Measurements from ENCODE around the gene HOXC11.
A peak's percentile ranks its signal among the peaks of the same experiment; 100 is the strongest.

HOXC11 gene

DNA sequence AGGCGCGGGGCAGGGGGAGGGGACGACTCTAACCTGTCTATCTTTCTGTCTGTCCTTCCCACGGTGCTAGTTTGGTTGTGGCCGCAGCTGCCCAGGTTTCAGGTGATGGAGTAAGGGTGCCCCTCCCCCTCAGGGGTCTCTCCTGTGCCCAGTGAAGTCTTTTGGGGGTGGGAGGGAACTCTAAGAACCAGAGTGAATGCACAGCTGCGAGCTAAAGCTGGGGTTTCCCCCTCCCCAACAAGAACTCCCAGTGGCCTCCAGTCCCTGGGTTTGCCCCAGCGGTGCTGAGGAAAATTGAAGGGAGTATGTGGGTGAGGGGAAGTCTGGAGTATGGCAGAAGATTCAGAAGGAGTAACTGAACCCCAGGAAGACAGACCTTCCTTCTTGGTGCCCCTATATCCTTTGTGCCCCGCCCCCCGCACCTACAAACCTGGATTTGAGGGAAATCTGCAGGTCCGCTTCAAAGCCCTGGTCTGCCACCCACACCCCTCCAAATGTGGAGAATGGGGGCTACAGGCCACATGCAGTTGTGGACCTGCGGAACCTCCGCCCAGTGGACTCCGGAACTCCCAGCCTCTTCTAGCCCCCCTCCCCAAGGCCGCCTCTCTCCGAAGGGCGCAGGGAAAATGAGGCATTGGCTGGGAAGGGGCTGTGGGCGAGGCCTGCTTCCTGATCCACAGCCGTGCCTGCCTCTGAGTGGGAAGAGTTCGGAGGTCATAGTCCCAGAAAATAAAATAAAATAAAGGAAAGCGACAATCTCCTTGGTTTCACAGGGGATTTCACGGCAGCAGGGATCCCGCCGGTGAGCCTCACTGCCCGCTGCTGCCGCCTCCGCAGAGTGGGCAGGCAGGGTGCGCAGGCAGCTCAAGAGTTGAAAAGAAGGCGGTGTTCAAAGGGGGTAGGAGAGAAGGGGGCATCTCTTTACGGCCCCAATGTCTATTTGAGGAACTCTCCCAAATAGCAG, 23.6 kb downstream of the HOXC11 start:
- Mint-ChIP-seq H3K4me1 (ENCODE audit: low read depth) (peaks cover 49% of the 10 kb centered on the region), H3K4me3 (peak overlapping the region; percentile 80), H3K27me3 (peaks cover 97% of the 10 kb centered on the region), H3K36me3 (ENCODE audit: low read depth) (no peaks in the 10 kb centered on the region), H3K27ac (peak overlapping the region; percentile 53), H3K9me3 (no peaks in the 10 kb centered on the region)
- intact Hi-C loops (cut with micrococcal nuclease), result no loop called here

DNA sequence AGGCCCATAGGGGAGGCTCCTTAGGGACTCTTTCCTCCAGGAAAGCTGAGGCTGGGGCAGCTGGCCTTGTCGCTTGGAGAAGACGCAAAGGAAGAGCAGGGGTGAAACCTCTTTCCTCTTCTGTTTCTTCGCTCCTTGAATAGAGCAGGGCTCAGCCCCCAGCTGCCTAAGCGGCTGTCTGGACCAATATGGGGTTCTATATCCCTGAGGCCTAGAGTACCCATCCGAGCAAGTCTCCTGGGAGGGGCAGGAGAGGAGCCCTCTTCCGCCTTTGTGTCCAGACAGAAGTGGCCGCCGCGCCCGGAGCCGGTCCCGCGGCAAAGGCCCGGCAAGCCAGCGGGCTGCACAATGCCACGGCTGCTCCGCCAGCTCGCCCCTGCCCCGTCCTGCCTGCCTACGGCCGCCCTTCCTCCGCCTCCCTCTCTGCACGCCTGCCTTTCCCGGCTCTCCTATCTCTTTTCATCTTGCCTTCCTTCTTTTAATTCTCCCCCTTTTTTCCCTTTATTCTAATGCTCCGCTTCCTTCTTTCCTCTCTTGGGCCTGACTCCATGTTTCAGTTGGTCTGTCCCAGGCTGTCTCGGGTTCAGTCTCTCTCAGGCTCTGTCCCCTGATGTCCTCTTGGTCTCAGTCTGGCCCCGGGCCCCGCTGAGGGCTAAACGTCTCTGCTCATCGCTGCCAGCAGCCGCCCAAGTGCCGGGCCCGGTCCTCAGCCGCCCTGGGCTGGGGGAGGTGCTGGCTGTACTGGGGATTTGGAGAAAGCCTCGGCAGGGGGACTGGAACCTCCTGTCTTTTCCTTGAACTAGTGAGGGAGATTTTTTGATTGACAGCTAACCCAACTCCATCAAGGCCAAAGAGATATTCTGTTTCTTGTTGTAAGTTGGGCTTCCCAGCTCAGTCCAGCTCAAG, 24.5 kb downstream of the HOXC11 start:
- intact Hi-C loops (cut with micrococcal nuclease), result no loop called here
- Mint-ChIP-seq H3K9me3 (no peaks in the 10 kb centered on the region), H3K36me3 (ENCODE audit: low read depth) (no peaks in the 10 kb centered on the region), H3K4me1 (ENCODE audit: low read depth) (peaks cover 49% of the 10 kb centered on the region), H3K4me3 (no peak overlapping the region), H3K27me3 (peaks cover 97% of the 10 kb centered on the region), H3K27ac (no peak overlapping the region)

DNA sequence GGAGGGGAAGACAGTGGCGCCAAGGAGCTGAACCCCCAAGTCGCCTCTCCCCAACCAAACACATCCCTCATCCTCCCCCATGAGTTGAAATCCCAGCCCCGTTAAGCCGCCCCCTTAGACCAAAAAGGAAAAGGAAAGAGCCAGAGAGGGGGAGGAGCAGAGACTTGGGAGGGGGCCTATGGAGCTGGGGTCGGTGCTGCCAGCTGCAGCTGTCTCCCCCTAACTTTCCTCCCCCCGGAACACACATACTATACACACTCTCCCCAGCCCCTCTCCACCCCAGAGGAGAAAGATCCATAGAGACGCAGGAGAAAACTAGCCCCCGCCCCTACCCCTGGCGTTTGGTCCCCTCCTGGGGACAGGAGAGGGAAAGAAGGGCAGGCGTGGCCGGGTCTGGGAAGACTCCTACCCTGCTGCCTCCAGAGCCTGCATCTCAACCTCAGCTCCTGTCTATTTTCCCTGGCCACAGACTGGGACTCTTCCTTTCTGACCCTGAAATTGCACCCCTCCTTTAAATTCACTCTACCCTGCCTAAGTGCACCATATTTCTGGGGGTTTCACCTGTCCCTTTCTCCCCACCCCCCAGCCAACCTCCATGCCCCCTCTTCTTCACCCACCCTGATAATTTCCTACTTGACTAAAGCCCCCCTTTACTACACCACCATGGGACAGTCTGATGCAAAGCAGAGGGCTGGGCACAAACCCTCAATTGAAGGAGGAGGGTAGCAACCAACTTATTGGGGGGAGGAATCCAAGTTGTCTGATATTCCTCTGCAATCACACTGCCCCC, 25.4 kb downstream of the HOXC11 start:
- H3K4me1 Mint-ChIP-seq (ENCODE audit: low read depth), result peaks cover 49% of the 10 kb centered on the region
- intact Hi-C loops (cut with micrococcal nuclease), result no loop called here
- no peak overlapping the region for H3K27ac Mint-ChIP-seq

DNA sequence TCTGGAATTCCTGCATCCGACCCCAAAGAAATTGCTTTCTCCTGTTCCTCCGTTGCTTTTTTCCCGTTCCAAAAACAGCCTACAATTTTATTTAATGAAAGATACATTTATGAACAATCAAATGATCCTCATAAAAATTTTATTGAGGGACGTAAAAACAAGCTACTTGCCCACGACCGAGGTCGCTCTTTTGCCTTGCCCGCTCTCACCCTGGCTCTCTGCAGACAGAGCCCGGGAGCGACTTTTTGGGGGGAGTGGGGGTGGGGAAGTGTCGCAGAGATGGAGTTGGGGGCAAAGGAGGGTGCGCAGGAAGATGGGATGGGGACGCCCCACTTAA, 25.9 kb downstream of the HOXC11 start:
- H3K4me1 Mint-ChIP-seq (ENCODE audit: low read depth), result peaks cover 47% of the 10 kb centered on the region
- intact Hi-C loops (cut with micrococcal nuclease), result no loop called here

More for the DNA sequence above, 25.4 kb downstream of the HOXC11 start:
- H3K36me3 Mint-ChIP-seq (ENCODE audit: low read depth), result no peaks in the 10 kb centered on the region
- H3K9me3 Mint-ChIP-seq, result no peaks in the 10 kb centered on the region
- H3K27me3 Mint-ChIP-seq, result peaks cover 99% of the 10 kb centered on the region
- H3K4me3 Mint-ChIP-seq, result no peak overlapping the region

DNA sequence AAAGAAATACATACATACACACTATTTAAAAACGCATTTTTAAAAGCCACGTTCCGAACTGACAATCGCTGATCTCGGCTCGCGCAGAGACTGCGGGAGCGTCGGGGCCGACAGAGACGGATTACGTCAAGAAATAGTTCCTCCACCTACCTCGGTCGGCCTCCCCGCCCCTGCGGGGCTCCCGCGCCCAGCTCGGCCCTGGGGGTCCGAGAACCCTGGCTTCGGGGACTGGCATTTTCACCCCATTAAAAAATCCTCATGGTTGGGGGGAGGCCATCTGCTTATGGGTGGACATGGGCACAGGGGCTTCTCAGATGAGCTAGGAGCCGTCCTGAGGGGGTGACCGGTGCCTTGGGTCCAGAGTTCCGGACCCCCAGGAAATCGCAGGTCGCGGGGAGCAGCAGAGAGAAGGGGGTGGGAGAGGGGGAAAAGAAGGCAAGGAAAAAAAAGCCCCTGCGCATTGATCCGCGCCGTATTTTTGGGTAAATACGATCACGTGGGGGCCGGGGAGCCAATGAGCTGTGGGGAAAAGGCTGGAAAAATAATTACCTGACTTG, 26.7 kb downstream of the HOXC11 start:
- H3K4me1 Mint-ChIP-seq (ENCODE audit: low read depth), result peaks cover 40% of the 10 kb centered on the region
- no peak overlapping the region for H3K27ac Mint-ChIP-seq
- intact Hi-C loops (cut with micrococcal nuclease), result no loop called here
- peaks cover 98% of the 10 kb centered on the region for H3K27me3 Mint-ChIP-seq
- H3K4me3 Mint-ChIP-seq, result peak overlapping the region; percentile 20
- no peaks in the 10 kb centered on the region for H3K36me3 Mint-ChIP-seq (ENCODE audit: low read depth)
- H3K9me3 Mint-ChIP-seq, result no peaks in the 10 kb centered on the region

More for the DNA sequence above, 25.9 kb downstream of the HOXC11 start:
- Mint-ChIP-seq H3K4me3 (no peak overlapping the region), H3K36me3 (ENCODE audit: low read depth) (no peaks in the 10 kb centered on the region), H3K27me3 (peaks cover 98% of the 10 kb centered on the region), H3K27ac (no peak overlapping the region), H3K9me3 (no peaks in the 10 kb centered on the region)

DNA sequence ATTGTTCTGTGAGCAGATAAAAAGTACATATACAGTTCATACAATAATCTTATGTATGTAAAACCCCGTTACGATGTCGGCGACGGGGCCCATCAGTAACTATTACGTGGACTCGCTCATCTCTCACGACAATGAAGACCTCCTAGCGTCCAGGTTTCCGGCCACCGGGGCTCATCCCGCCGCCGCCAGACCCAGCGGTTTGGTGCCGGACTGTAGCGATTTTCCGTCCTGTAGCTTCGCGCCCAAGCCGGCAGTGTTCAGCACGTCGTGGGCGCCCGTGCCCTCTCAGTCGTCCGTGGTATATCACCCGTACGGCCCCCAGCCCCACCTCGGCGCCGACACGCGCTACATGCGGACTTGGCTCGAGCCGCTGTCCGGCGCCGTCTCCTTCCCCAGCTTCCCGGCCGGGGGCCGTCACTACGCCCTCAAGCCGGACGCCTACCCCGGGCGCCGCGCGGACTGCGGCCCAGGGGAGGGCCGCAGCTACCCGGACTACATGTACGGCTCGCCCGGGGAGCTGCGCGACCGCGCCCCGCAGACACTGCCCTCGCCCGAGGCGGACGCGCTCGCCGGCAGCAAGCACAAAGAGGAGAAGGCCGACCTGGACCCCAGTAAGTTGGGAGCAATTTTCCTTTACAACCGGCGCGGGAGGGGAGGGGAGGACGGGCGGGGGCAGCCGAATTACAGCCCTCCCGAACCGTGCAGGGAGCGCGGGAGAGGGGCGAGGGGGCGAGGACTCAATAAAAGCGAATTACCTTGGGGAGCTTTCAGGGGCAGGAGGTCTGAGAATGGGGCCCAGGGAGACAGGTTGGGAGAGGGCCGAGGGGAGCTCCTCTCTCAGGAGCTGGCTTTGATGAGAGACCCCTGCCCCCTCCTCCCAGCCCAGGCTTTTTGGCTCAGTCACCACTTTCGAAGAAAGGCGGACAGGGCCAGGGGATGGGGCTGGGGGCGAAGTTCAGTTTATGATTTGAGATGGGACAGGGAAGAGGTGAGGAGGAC, 27.5 kb downstream of the HOXC11 start, which contains the start of gene HOXC9:
Gene HOXC9, plus strand, starts transcription at position 46 of the 999 bp plus-strand sequence. Its CDS starts 28 bp downstream, at position 74.
- no peaks in the 10 kb centered on the region for H3K36me3 Mint-ChIP-seq (ENCODE audit: low read depth)
- H3K27ac Mint-ChIP-seq, result no peak within 1 kb of the TSS
- no peaks in the 10 kb centered on the region for H3K9me3 Mint-ChIP-seq
- peak within 1 kb of the TSS; percentile 49 for H3K4me3 Mint-ChIP-seq
- intact Hi-C loops (cut with micrococcal nuclease), result no loop called here
- peaks cover 32% of the 10 kb centered on the region for H3K4me1 Mint-ChIP-seq (ENCODE audit: low read depth)
- peaks cover 98% of the 10 kb centered on the region for H3K27me3 Mint-ChIP-seq

DNA sequence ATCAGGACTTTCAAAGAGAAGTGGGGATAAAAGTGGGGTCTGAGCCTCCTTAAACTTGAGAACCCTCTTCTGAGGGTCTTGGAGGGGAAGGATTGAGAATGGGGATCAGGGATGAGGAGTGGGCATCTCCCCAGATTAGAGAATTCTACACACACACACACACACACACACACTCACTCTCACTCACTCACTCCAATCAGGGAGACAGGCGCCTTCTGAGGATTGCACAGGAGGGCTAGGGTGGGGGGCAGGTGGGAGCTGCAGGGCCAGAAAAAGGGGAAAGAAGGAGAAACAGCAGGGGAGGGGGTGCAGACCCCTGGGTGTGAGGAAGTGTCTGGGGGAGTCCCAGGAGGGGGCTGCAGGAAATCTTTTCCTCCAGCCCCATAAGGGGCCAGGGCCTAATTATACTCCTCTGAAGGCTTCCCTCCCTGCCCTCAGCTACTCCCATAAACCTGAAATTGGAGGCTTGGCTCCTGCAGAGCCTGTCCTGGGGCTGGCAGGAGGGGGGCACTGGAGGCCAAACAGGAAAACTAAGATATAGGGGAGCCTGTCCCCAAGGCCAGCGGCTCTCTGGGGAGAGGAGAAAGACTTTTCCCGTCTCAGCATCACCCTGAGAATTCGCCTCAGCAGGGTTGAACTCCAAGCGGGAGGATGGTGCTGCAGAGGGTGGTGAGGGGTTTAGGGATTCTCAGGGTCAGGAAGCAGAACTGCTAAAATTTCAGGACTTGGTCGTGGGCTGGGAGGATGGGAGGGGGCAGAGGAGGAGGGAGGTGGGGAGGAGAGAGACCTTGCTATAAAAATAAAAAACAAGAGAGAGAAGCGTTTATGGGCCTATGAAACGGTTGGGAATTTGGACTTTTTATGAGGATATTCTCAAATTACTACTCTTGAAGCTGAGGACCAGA, 28.6 kb downstream of the HOXC11 start:
- H3K4me1 Mint-ChIP-seq (ENCODE audit: low read depth), result peaks cover 32% of the 10 kb centered on the region
- H3K9me3 Mint-ChIP-seq, result no peaks in the 10 kb centered on the region
- no peak overlapping the region for H3K4me3 Mint-ChIP-seq
- no peak overlapping the region for H3K27ac Mint-ChIP-seq
- H3K36me3 Mint-ChIP-seq (ENCODE audit: low read depth), result no peaks in the 10 kb centered on the region
- intact Hi-C loops (cut with micrococcal nuclease), result no loop called here
- H3K27me3 Mint-ChIP-seq, result peaks cover 98% of the 10 kb centered on the region

DNA sequence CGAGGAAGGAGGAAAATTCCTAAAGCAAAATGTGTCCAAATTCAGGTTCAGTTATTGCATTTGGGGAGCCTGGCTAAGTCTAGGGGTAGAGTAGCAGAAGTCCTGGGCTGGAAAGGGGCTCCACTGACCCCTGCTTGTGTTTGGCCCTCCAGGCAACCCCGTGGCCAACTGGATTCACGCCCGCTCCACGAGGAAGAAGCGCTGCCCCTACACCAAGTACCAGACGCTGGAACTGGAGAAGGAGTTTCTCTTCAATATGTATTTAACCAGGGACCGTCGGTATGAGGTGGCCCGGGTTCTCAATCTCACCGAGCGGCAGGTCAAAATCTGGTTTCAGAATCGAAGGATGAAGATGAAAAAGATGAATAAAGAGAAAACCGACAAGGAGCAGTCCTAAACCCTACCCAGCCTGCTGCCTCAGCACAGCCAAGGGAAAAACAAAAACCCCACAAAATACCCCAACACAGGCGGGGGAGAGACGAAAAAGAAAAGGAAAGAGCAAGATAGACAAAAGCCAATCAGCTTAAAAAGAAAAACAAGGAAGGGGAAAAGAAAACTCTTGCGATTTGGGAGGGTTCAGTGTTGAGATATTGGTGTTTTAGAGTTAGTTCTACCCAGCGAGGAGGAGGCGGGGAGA, 29.5 kb downstream of the HOXC11 start:
- Mint-ChIP-seq H3K4me3 (no peak overlapping the region), H3K9me3 (no peaks in the 10 kb centered on the region), H3K36me3 (ENCODE audit: low read depth) (no peaks in the 10 kb centered on the region), H3K4me1 (ENCODE audit: low read depth) (peaks cover 31% of the 10 kb centered on the region), H3K27ac (no peak overlapping the region), H3K27me3 (peaks cover 98% of the 10 kb centered on the region)
- intact Hi-C loops (cut with micrococcal nuclease), result no loop called here

DNA sequence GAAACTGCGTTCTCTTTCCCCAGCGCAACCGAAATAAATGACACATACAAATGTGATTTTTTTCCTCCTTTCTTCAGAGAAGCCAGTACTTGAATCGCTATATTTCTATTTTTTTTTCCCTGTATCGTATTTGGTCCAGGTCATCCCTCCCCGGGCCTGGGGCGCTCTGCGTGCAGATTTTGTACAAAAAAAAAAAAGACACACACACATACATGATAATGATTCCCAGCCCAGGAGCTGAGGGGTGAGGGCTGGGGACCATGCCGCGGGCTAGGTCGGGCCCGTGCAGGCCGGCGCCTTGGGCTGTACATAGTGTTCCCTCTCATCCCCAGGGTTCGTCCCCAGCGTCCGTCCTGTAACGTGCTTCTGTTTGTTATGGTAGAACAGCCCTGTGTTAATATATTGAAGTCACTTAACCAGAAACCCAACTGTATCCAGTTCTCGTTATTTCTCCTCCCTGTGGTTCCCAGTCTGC, 30.0 kb downstream of the HOXC11 start:
- Mint-ChIP-seq H3K27me3 (peaks cover 98% of the 10 kb centered on the region), H3K27ac (no peak overlapping the region), H3K4me3 (no peak overlapping the region), H3K9me3 (no peaks in the 10 kb centered on the region), H3K4me1 (ENCODE audit: low read depth) (peaks cover 27% of the 10 kb centered on the region), H3K36me3 (ENCODE audit: low read depth) (no peaks in the 10 kb centered on the region)
- intact Hi-C loops (cut with micrococcal nuclease), result no loop called here

DNA sequence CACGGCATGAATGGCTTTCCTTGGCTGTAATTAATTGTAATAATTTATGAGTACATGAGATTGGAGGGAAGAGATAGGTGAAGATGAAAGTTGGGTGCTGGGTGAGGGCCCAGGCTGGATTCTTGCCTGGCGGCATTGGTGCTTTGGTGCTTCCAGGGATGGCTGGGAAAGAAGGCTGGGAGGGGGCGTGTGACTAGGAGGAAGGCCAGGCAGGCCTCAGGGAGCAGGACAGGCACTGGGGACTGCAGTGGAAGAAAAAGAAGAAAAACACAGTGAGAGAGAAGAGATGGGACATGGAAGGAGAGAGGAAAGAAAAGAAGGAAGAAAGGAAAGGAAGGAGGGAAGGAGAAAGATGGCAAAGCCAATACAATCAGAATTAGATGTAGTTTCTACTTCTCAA, 30.7 kb downstream of the HOXC11 start:
- Mint-ChIP-seq H3K4me1 (ENCODE audit: low read depth) (peaks cover 27% of the 10 kb centered on the region), H3K36me3 (ENCODE audit: low read depth) (no peaks in the 10 kb centered on the region), H3K27ac (no peak overlapping the region), H3K27me3 (peaks cover 98% of the 10 kb centered on the region), H3K9me3 (no peaks in the 10 kb centered on the region), H3K4me3 (no peak overlapping the region)
- intact Hi-C loops (cut with micrococcal nuclease), result no loop called here

DNA sequence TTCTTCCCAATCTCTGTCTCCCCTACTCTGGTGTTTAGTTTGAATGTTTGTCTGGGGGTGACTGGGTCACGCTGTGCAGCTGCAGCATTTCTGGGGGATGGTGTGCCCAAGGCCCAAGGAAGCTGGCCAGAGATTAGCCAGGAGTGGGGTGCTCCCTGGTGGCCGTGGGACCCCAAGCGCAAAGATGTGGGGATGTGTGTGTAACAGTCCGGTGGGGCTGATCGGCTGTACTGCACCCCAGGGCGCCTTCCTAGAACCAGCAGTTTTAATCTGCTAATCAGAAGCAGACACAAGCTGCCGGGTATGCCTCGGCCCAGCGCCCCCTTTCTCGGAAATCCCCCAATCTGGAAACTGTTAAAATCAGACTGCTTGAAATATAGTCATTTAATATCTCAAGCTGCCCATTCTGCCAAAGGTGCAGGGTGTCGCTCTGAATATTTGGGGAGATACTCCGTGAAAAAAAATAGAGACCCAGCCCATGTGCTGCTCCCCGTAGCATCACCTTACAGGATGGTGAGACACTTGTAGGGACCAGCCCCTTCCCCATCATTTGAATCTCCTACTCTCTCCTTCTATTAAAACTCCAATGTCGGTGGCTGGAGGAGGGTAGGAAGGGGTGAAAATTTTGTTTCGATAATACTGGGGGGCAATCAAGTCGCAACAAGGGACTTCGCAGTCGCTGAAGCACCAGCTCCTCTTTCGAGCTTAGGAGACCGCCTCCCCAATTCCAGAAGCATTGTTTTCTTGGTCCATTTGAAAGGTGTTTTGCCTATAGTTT, 31.3 kb downstream of the HOXC11 start:
- Mint-ChIP-seq H3K36me3 (ENCODE audit: low read depth) (no peaks in the 10 kb centered on the region), H3K27me3 (peaks cover 97% of the 10 kb centered on the region), H3K27ac (no peak overlapping the region), H3K4me3 (no peak overlapping the region), H3K9me3 (no peaks in the 10 kb centered on the region), H3K4me1 (ENCODE audit: low read depth) (peaks cover 30% of the 10 kb centered on the region)
- intact Hi-C loops (cut with micrococcal nuclease), result no loop called here

Measured in dendritic cell treated with granulocyte-macrophage colony-stimulating factor and Interleukin-4, amounts not matched to agents 40 ng/mL and 50 ng/mL, for 4 days (primary cell).